Measurements from ENCODE around the gene NUMBL. TPM values are rescaled to one million over a fixed set of nuclear protein-coding genes. Genes with fewer than 3 reads are reported as not detected.

The NUMBL gene
- total RNA-seq, result 36.5 and 40.9 TPM in 2 replicates

GRCh38 chr19:40690050-40690692, at the start of gene NUMBL:
Gene NUMBL, minus strand, starts transcription at chr19:40690651. Its CDS starts 168 bp downstream, at chr19:40690483.

GRCh38 chr19:40716482-40717324, 26.3 kb upstream of the NUMBL start, which contains the start of the genes COQ8B and ITPKC:
Gene COQ8B, minus strand, starts transcription at chr19:40716886. Its CDS starts 2,254 bp downstream, at chr19:40714632.
Gene ITPKC, plus strand, starts transcription at chr19:40717112. Its CDS starts 24 bp downstream, at chr19:40717136.

Small RNA genes within 50 kb of the gene (small RNA-seq; reads per million reads assigned to genes)
- not detected for gene RNU6-195P (ENCODE audit: low replicate concordance)

Other genes with a start within 250 kb of the NUMBL start
- 38.5 and 50.3 TPM in 2 replicates for gene SERTAD3, start 246.3 kb downstream of the NUMBL start, total RNA-seq
- gene BLVRB, start 224.9 kb downstream of the NUMBL start, total RNA-seq, result 37.8 and 116 TPM in 2 replicates
- 0.14 and 0.66 TPM in 2 replicates for gene SPTBN4, start 223.7 kb downstream of the NUMBL start, total RNA-seq
- gene SHKBP1, start 113.8 kb downstream of the NUMBL start, total RNA-seq, result 14.9 and 26.2 TPM in 2 replicates
- gene LTBP4, start 89.3 kb downstream of the NUMBL start, total RNA-seq, result 9.7 and 16.6 TPM in 2 replicates
- 28.9 and 40.7 TPM in 2 replicates for gene COQ8B, start 26.2 kb upstream of the NUMBL start, total RNA-seq
- gene ITPKC, start 26.5 kb upstream of the NUMBL start, total RNA-seq, result 17.5 and 23.2 TPM in 2 replicates
- 1.1 and 2.0 TPM in 2 replicates for gene ACTMAP, start 59.8 kb upstream of the NUMBL start, total RNA-seq
- 33.7 and 55.4 TPM in 2 replicates for gene SNRPA, start 60.6 kb upstream of the NUMBL start, total RNA-seq
- gene MIA, start 84.9 kb upstream of the NUMBL start, total RNA-seq, result not detected in 2 replicates
- 11.7 and 19.9 TPM in 2 replicates for gene RAB4B, start 87.6 kb upstream of the NUMBL start, total RNA-seq
- gene EGLN2, start 108.5 kb upstream of the NUMBL start, total RNA-seq, result 101 and 103 TPM in 2 replicates
- gene CYP2A6, start 159.8 kb upstream of the NUMBL start, total RNA-seq, result not detected in 2 replicates
- not detected in 2 replicates for gene CYP2A7, start 191.6 kb upstream of the NUMBL start, total RNA-seq